Stomach (tissue), 9 donors: ENCODE data around the gene RPP25. TPM values are rescaled to one million over a fixed set of nuclear protein-coding genes. Genes with fewer than 3 reads are reported as not detected.
A peak's percentile ranks its signal among the peaks of the same experiment; 100 is the strongest.

Experiments
- DNase-seq, 2 donors: peaks; one replicate each; pipeline versions ENCODE4 v3.0.0 to v3.0.0-alpha.2; 2013 to 2019
- H3K27ac ChIP-seq, 5 donors: fragments of 200-600 bp in 4 of 5; sonication (generic) in 4 of 5; one replicate each; pipeline ENCODE4 v1.5.1; 2013 to 2019; ENCODE audit warnings: mild to moderate bottlenecking in 1 of 5, moderate library complexity in 1 of 5
- H3K27me3 ChIP-seq, 3 donors: fragments of 200-600 bp; sonication (generic); one replicate each; pipeline ENCODE4 v1.5.1; 2017 to 2019; ENCODE audit warnings: mixed run types in 1 of 3
- H3K36me3 ChIP-seq, 4 donors: fragments of 200-600 bp; sonication (generic); 1 replicate in 3 of 4; 2 replicates in 1 of 4; pipeline ENCODE4 v1.5.1; 2016 to 2019
- H3K4me1 ChIP-seq, 4 donors: fragments of 200-600 bp; sonication (generic); one replicate each; pipeline ENCODE4 v1.5.1; 2016 to 2019
- H3K4me3 ChIP-seq, 4 donors: fragments of 200-600 bp; sonication (generic) in 3 of 4; one replicate each; pipeline ENCODE4 v1.5.1; 2016 to 2019; ENCODE audit warnings: mild to moderate bottlenecking in 1 of 4
- H3K9me3 ChIP-seq, 4 donors: fragments of 200-600 bp; sonication (generic); one replicate each; pipeline ENCODE4 v1.5.1; 2016 to 2019
- CTCF ChIP-seq, 7 experiments: fragments of 450-650 bp in 4 of 7; fragments of 200-600 bp in 3 of 7; sonication (generic) in 3 of 7; IDR thresholded peaks; one replicate each; pipeline ENCODE4 v1.5.1; 2016 to 2019; ENCODE audit warnings: antibody characterized with exemption in 7 of 7, control low read depth in 2 of 7, mild to moderate bottlenecking in 1 of 7
- EP300 ChIP-seq: sonication (generic); formaldehyde crosslinking; IDR thresholded peaks from one replicate; pipeline ENCODE4 v1.6.1; 2017; ENCODE audit warnings: antibody characterized with exemption
- POLR2A ChIP-seq, 4 donors: fragments of 450-650 bp; IDR thresholded peaks; one replicate each; pipeline ENCODE4 v1.6.1; 2016; ENCODE audit warnings: antibody characterized with exemption in 4 of 4, control low read depth in 2 of 4, mild to moderate bottlenecking in 1 of 4, moderate library complexity in 1 of 4
- POLR2AphosphoS5 ChIP-seq, 3 donors: sonication (generic); formaldehyde crosslinking; IDR thresholded peaks; one replicate each; pipeline ENCODE4 v1.6.1; 2016; ENCODE audit warnings: antibody characterized with exemption in 3 of 3
- WGBS, 5 donors: extraction: QIAGEN DNeasy Blood & Tissue Kit in 3 of 5; methylation state at CpG; one replicate each; pipeline versions ENCODE4 v1.1.5 to v1.1.7; 2013 to 2018; 5-methylcytosine and 5-hydroxymethylcytosine counted together
- intact Hi-C: fragments of 100-400 bp; cut with DNase I; formaldehyde crosslinking; loops from one replicate; pipeline ENCODE4 v1.15.1; 2023; ENCODE audit warnings: low total_unique reads
- polyA plus RNA-seq, 3 donors: library from polyadenylated mRNA; stranded (reverse); fragments of 200-250 nt; gene quantifications; one replicate each; pipeline ENCODE4 v1.2.3, GENCODE V29; 2013
- total RNA-seq, 5 donors: library from RNA; depleted of rRNA; stranded (reverse); fragments of >200 nt; gene quantifications; one replicate each; pipeline versions ENCODE4 v1.1.0 to v1.2.3, GENCODE V29; 2014 to 2016
- donor health status: healthy with polysubstance abuse.
- donor health status: Bipolar disorder and iron deficiency.
- donor health status: healthy.

Gene RPP25
- total and polyA plus RNA-seq, 8 donors = 2.8 to 59.4 (median 9.0) TPM

- no peak overlapping the region for H3K27ac ChIP-seq
- WGBS, 5 donors = 70 to 91% (median 86%) methylated on average over 4 of the region's 4 CpGs
- H3K9me3 ChIP-seq = no peaks in the 10 kb centered on the region
- H3K36me3 ChIP-seq = no peaks in the 10 kb centered on the region
- peaks cover 0 to 23% (median 0%) of the 10 kb centered on the region in 3 donors for H3K27me3 ChIP-seq
- intact Hi-C loops = no loop called here
- H3K4me3 ChIP-seq = no peak overlapping the region
- H3K4me1 ChIP-seq = peaks cover 12 to 22% (median 18%) of the 10 kb centered on the region in 4 donors
- TF ChIP-seq EP300 (no peak), POLR2A (IDR thresholded peaks at IDR 0.05) (no peak), POLR2AphosphoS5 (IDR thresholded peaks at IDR 0.05) (no peak), CTCF (IDR thresholded peaks at IDR 0.05) (no peak)
- DNase-seq = no peak
Measured at GRCh38 chr15:74963213-74963612, 6.6 kb upstream of the RPP25 start.

- Histone ChIP-seq H3K4me1 (peaks cover 17 to 28% (median 23%) of the 10 kb centered on the region in 4 donors), H3K27ac (no peak overlapping the region), H3K4me3 (no peak overlapping the region), H3K27me3 (peaks cover 0 to 29% (median 0%) of the 10 kb centered on the region in 3 donors), H3K9me3 (no peaks in the 10 kb centered on the region), H3K36me3 (no peaks in the 10 kb centered on the region)
- TF ChIP-seq CTCF (IDR thresholded peaks at IDR 0.05) (no peak), POLR2AphosphoS5 (IDR thresholded peaks at IDR 0.05) (no peak), POLR2A (IDR thresholded peaks at IDR 0.05) (no peak), EP300 (no peak)
- DNase-seq = no peak
- intact Hi-C loops = no loop called here
- 42 to 89% (median 75%) methylated on average over 2 of the region's 2 CpGs for WGBS, 5 donors
Measured at GRCh38 chr15:74962671-74963070, 6.1 kb upstream of the RPP25 start.

GRCh38 chr15:74962219-74962618 lies 5.6 kb upstream of the RPP25 start:
- H3K9me3 ChIP-seq = no peaks in the 10 kb centered on the region
- no peak overlapping the region for H3K27ac ChIP-seq
- no peak overlapping the region for H3K4me3 ChIP-seq
- H3K4me1 ChIP-seq = peaks cover 22 to 32% (median 28%) of the 10 kb centered on the region in 4 donors
- peaks cover 0 to 33% (median 0%) of the 10 kb centered on the region in 3 donors for H3K27me3 ChIP-seq
- no peak for DNase-seq
- WGBS, 5 donors = 87 to 91% (median 90%) methylated on average over 8 of the region's 8 CpGs
- intact Hi-C loops = no loop called here
- no peak for TF ChIP-seq EP300
- no peak for TF ChIP-seq POLR2A (IDR thresholded peaks at IDR 0.05)
- TF ChIP-seq POLR2AphosphoS5 (IDR thresholded peaks at IDR 0.05) = no peak
- TF ChIP-seq CTCF (IDR thresholded peaks at IDR 0.05) = no peak
- no peaks in the 10 kb centered on the region for H3K36me3 ChIP-seq

- Histone ChIP-seq H3K9me3 (no peaks in the 10 kb centered on the region), H3K4me1 (peaks cover 24 to 38% (median 33%) of the 10 kb centered on the region in 4 donors), H3K27me3 (peaks cover 0 to 36% (median 0%) of the 10 kb centered on the region in 3 donors), H3K36me3 (no peaks in the 10 kb centered on the region), H3K4me3 (no peak overlapping the region), H3K27ac (no peak overlapping the region)
- intact Hi-C loops = no loop called here
- no peak for TF ChIP-seq CTCF (IDR thresholded peaks at IDR 0.05)
- no peak for TF ChIP-seq EP300
- TF ChIP-seq POLR2AphosphoS5 (IDR thresholded peaks at IDR 0.05) = no peak
- no peak for TF ChIP-seq POLR2A (IDR thresholded peaks at IDR 0.05)
- WGBS, 5 donors = 69 to 83% (median 77%) methylated on average over 5 of the region's 5 CpGs
- peak in 1 of 2 donors; percentile 26 for DNase-seq
Measured at GRCh38 chr15:74961616-74962015, 5.0 kb upstream of the RPP25 start.
